ENCODE results near the gene ALDH1A1.

Gene ALDH1A1

DNA sequence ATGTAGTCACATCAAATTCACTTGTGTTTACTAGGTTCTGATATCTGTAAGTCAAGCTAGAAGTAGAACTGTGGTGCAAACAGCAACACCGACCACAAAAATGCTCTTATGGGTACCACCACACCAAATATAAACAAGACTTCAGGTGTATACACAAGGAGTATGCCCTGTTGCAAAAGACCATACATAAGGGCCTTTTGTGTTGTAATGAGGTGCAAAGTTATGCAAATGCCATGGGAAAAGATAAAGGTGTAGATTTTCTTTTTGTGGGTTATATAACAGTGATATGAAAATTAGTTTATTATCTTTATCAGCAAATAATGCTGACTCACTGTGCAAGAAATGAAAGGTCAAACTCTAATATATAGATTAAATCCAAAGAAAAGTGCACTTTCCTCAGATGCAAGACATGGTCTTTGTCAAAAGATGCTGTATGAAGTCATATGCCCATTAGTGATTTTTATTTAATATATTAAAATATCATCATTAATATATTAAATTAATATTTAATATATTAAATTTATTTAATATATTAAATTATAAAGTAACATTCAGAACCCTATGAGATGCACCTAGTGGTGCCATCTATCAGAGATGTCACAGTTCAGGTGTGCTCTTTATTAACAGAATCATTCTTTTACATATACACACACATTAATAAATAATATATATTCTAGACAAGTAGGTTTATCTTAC lies 26.7 kb upstream of the ALDH1A1 start:
- no peak for DNase-seq (ENCODE audit: low read depth in 2 of 3, low spot score in 2 of 3)

GRCh38 chr9:72978744-72979143 lies 25.9 kb upstream of the ALDH1A1 start:
- DNase-seq (ENCODE audit: low read depth in 2 of 3, low spot score in 2 of 3): no peak

- no peak for DNase-seq (ENCODE audit: low read depth in 2 of 3, low spot score in 2 of 3)
Measured at GRCh38 chr9:72977670-72978069, 24.8 kb upstream of the ALDH1A1 start.

- no peak for DNase-seq (ENCODE audit: low read depth in 2 of 3, low spot score in 2 of 3)
Measured at GRCh38 chr9:72974501-72974900, 21.6 kb upstream of the ALDH1A1 start.

DNA sequence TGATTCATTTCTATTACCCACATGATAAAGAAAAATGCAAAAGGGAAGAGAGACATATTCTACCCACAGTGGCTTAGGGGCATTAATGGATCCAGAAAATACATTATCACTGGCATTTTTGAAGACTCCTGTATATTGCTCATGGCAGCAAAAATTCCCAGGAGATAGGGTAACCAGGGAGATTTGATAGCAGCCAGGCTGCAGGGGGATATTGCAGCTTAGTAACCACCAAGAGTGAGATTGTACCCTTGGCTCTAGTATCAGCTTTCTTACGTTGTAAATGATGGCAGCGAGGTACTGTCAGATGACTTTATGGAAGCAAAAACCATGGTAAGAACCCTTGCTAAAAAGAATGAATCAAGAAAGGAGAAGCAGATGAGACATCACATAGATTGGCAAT lies 19.8 kb upstream of the ALDH1A1 start:
- DNase-seq (ENCODE audit: low read depth in 2 of 3, low spot score in 2 of 3): no peak

DNA sequence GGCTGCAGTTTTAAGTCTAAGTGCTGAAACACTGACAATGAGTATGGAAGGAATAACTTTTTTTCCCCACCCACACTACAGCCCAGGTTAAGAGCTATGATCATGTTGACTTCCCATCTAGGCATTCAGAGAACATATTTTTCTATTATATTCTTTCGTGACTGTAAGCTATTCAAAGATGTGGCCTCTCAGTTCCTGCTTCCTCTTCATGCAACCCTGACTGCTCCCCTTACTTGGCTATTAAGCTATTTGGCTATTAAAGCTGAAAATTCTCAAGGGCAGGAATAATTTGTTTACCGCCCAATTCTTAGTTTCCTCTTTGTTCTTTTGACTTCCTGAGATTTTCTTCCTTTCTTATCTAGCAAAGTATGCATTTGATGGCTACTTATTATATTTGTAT lies 18.6 kb upstream of the ALDH1A1 start:
- no peak for DNase-seq (ENCODE audit: low read depth in 2 of 3, low spot score in 2 of 3)

- DNase-seq (ENCODE audit: low read depth in 2 of 3, low spot score in 2 of 3): no peak
Measured at GRCh38 chr9:72960446-72960845, 7.6 kb upstream of the ALDH1A1 start.

- no peak for DNase-seq (ENCODE audit: low read depth in 2 of 3, low spot score in 2 of 3)
Measured at GRCh38 chr9:72958485-72959281, 5.8 kb upstream of the ALDH1A1 start.

GRCh38 chr9:72955571-72955970 lies 2.7 kb upstream of the ALDH1A1 start:
- DNase-seq (ENCODE audit: low read depth in 2 of 3, low spot score in 2 of 3): no peak

- no peak for DNase-seq (ENCODE audit: low read depth in 2 of 3, low spot score in 2 of 3)
Measured at GRCh38 chr9:72955126-72955455, 2.2 kb upstream of the ALDH1A1 start.

DNA sequence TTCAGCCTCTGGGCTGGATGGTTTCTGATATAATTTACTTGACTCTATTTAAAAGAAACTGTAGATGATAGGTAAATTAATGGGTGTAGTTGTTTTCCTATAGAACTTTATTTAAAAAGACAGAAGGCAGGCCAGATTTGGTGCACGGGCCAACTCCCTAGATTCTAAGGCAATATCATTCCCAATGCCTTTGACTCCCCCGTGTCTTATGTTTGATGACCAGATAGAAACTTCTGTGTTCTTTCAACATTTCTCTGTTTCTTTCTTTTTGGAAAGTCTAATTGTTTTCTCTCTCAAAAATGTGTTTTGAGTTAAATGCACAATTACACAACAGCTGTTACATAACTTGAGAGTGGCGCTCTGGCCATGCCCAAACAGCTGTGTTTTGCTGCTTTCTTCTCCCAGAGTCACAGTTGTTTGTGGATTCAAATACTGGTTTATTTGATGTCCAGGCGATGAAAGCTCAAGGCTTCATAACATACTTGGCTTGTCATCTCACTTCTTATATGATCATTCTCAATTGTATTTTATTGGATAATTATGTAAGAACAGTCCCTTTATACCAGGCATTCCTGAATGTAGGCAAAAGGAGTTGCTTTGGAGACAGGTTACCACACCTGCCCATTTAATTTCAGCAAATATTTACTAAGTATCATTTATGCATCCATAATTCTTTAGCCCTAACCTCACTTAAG lies 1.7 kb upstream of the ALDH1A1 start:
- DNase-seq (ENCODE audit: low read depth in 2 of 3, low spot score in 2 of 3): no peak

- DNase-seq (ENCODE audit: low read depth in 2 of 3, low spot score in 2 of 3): no peak
Measured at GRCh38 chr9:72952381-72952690, 517 bp downstream of the ALDH1A1 start.

DNA sequence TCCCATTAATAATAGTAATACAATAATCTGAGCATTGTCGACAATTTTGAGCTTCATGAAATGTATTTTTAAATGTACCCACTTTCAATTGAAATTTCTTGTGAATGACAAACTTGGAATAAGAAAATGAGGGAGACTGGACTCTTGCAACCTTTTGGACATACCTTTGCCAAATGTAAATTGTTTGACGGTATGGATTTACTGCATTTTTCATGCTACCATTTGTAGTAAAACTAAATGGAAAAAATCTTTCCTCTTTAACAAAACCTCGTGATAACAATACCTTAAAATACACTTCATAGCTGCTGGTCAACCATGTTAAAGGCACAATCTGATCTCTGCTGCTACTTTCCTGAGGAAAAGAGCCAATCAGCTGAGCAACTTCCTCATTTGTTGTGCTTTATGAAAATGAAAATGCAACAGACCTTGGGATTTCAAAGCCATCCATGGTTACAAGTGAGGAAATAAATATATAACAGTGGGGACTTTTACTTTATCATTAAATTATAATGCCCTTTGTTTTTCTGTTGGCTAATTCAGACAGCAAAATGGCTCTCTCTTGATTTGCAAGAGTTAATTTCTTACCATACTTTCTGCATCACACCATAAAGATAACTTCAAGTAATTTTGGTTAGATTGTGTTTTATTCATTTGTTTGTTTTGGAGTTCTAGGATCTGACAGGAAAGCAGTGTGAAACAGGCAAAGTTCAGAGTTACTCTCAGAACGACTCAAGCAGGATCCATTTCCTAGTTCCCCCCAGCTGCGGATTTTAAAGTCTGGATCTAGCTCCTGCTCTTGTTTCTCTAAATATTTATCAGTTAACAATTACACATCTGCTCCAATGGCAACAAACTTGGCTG lies 1.1 kb downstream of the ALDH1A1 start:
- no peak for DNase-seq (ENCODE audit: low read depth in 2 of 3, low spot score in 2 of 3)

GRCh38 chr9:72950875-72951442 lies 1.9 kb downstream of the ALDH1A1 start:
- no peak for DNase-seq (ENCODE audit: low read depth in 2 of 3, low spot score in 2 of 3)

- no peak for DNase-seq (ENCODE audit: low read depth in 2 of 3, low spot score in 2 of 3)
Measured at GRCh38 chr9:72949918-72950325, 2.9 kb downstream of the ALDH1A1 start.

- no peak for DNase-seq (ENCODE audit: low read depth in 2 of 3, low spot score in 2 of 3)
Measured at GRCh38 chr9:72949244-72949582, 3.6 kb downstream of the ALDH1A1 start.

DNA sequence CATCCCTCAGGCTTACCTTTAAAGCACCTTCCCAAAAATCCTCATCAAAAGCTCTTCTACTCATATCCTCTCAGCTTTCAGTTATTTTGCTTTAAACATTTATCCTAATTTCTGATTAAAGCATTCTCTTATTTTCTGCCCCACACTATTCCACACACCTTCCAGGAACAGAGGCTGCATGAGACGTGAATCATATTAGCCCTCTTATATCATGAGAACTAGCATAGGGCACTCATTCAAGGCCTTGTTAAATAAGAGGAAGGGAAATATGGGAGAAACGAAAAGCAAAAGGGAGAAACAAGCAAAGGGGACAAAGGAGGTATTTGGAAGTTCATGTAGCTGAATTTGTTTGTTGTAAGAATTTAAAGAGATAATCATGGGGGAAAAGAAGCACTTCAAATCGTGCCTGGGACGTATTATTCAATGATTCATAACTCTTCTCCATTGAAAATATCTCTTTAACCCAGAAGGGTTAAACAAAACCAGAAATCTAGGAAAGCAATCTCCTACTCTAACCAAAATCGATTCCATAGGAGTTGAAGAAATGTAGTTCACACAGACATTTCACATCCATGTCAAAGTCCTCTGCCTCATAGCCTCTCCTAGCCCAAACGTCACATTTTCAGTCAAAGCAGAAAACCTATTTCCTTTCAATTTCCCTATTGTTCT lies 4.1 kb downstream of the ALDH1A1 start:
- no peak for DNase-seq (ENCODE audit: low read depth in 2 of 3, low spot score in 2 of 3)

DNA sequence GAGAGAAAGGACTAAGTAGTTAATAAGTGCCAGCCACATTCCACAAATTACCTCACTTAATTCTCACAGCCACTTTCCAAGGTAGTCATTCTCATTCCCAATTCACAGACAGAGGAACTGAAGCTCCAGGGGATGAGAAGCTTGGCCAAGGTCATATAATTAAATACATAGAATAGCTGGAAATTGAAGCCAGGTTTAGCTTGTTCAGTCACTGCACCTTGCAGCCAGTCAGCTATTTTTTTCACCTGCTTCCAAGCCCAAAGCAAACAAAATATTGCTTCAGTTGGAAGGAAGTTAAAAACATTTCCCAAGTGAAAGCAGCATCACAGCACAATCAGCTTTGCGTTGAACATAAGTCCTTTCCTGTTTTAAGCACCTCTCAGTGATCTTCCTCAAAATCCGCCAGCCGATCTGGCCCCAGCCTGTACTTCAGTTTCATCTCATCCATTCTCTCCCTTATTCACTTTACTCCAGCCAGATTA lies 4.8 kb downstream of the ALDH1A1 start:
- no peak for DNase-seq (ENCODE audit: low read depth in 2 of 3, low spot score in 2 of 3)

DNA sequence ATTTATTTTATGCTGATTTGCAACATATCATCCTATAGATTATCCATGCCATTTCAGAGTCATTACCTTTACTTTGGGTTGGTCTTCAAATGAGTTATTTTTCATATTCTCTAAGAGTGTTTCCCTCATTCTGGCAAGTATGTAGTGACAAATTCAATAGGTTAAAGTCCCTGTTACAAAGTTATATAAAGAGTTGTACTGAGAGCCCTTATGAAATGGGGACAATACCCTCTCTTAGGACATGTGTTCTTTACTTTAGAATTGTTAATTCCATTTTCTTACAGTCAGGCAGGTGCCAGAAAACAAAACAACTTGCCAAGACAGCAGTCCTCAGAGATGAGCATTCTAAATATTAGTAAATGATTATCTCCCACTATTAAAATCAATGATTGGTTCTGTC lies 6.0 kb downstream of the ALDH1A1 start:
- no peak for DNase-seq (ENCODE audit: low read depth in 2 of 3, low spot score in 2 of 3)

- no peak for DNase-seq (ENCODE audit: low read depth in 2 of 3, low spot score in 2 of 3)
Measured at GRCh38 chr9:72946318-72946717, 6.5 kb downstream of the ALDH1A1 start.

- no peak for DNase-seq (ENCODE audit: low read depth in 2 of 3, low spot score in 2 of 3)
Measured at GRCh38 chr9:72945391-72945790, 7.5 kb downstream of the ALDH1A1 start.

Measured in activated CD8-positive, alpha-beta memory T cell treated with anti-CD3 and anti-CD28 coated beads for 48 hours (primary cell).